AG09319 (cell line): Measurements from ENCODE around the gene NSG1.

Experiments
- DNase-seq: peaks from one replicate; pipeline ENCODE4 v3.0.0-alpha.2; 2010; ENCODE audit warnings: low read depth; ENCODE audit errors: extremely low read depth
- CTCF ChIP-seq: IDR thresholded peaks from 2 replicates; pipeline ENCODE4 v1.5.1; 2011; ENCODE audit warnings: low read depth, mild to moderate bottlenecking, inconsistent platforms, low read length, moderate library complexity

NSG1 gene

DNA sequence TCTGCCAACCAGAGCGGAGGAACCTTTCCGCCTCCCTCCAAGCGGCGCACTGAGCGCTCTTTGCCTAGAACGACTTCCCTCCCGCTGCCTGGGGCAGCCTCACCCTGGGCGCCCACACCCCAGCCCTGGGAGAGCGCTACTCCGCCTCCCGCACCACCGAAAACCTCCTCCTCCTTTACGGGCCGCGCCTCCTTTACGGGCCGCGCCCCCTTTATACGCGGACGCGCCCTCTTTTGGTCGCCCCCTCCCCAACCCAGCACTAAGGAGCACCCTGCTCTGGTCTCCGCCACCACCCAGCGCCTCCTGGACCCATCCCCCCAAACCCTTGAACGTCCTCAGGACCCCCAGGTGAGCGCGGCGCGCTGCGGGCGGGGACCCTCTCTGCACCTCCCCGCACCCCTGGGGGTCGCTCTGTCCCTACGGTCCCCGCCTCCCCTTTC is 586 bp upstream of the NSG1 start:
- TF ChIP-seq CTCF: no peak
- no peak for DNase-seq

GRCh38 chr4:4387531-4388310 is 819 bp downstream of the NSG1 start:
- DNase-seq: no peak
- TF ChIP-seq CTCF: no peak

DNA sequence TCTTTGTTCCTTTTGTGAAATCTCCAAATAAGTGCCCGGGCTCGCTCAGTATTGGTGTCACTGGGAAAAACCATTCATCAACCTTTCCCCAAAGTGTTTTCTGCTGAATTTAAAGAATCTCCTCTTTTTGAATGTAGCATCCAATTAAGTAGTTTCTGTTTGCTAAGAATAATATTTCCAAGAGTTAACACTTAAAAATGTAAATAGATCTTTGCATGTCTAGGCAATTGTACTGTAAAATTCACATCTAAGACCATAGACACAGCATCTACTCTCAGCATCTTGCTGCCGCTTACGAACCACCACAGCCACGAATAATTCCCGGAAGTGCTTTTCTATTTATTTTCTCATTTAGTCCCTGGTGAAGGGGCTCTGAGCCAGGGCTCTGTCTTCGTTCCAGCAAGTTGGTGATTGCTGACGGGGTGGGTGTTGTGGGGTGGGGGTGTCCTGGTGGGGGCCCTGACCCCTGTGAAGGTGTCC is 1.4 kb downstream of the NSG1 start:
- no peak for TF ChIP-seq CTCF
- DNase-seq: no peak

- DNase-seq: no peak
- TF ChIP-seq CTCF: no peak
Observed at GRCh38 chr4:4388836-4389575, 2.1 kb downstream of the NSG1 start.

DNA sequence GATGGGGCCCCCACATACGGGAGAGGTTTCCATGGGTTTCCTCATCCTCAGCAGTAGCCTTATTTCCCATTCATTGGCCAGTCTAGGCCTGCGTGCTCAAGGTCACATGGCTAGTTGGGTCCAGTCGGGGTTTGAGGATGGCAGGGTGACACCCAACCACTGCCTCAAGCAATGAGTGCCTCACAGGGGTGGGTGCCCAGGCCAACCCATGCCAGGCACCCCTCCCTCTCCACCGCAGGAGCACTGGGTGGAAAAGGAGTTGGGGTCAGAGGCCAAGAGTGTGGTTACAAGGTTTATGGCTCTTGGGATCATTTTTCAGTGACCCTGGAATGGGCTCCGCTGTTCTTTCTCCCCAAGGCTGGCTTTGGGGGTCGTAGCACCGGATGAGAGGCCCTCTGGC is 3.1 kb downstream of the NSG1 start:
- no peak for DNase-seq
- TF ChIP-seq CTCF: no peak

DNA sequence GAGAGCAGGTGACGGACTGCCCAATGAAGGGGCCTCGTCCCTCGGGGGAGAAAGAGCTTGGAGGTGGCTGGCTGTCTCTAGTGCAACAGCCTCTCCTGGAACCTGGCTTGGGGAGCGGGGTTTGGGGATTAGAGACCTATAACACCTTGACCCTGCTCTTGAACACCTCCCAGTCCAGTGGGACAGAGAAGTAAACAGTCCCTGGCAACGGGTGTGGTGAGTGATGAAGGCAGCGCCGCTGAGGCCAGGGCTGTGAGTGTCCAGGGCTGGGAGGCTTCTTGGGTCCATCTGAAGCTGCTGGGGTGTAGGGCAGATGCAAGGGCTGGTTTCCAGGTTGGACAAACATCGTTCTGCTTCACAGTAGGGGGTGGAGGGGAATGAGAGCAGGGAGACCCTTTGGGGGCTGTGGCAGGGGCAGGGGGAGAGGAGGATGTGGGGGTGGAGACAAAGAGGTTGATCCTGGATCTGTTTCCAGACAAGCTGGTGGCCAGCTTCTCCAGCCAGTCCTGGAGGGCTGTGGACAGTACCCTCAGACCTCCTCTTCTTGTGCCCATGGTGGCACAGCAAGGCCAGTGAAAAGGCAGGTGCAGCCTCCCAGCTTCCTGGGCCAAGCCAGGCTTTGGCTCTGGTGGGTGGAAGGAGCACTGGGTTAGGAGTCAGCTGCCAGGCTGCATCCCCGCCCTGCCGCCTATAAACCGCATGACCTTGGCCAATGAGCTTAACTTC is 3.8 kb downstream of the NSG1 start:
- DNase-seq: no peak
- TF ChIP-seq CTCF: no peak
